Left kidney (tissue), 2 donors: ENCODE results near the gene HIPK4. TPM values are rescaled to one million over a fixed set of nuclear protein-coding genes. Genes with fewer than 3 reads are reported as not detected.
"Not testable (repeated sequence)": the region's sequence is repeated elsewhere in the genome, so short reads cannot be mapped to it uniquely, and the experiment has no call there.

Experiments
- DNase-seq: peaks from one replicate; pipeline ENCODE4 v3.0.0-alpha.2; 2013
- polyA plus RNA-seq: library from polyadenylated mRNA; unstranded; fragments of 120-200 nt; gene quantifications from one replicate; pipeline ENCODE4 v1.2.1, GENCODE V29; 2013; ENCODE audit not compliant: insufficient read length

Gene HIPK4
- polyA plus RNA-seq, 1 donor = 0.20 TPM

GRCh38 chr19:40336601-40336900 lies 53.4 kb downstream of the HIPK4 start:
- DNase-seq = no peak

GRCh38 chr19:40335855-40336600 lies 54.0 kb downstream of the HIPK4 start:
- no peak for DNase-seq

- DNase-seq = no peak
Measured at GRCh38 chr19:40335101-40335500, 54.9 kb downstream of the HIPK4 start.

- DNase-seq = not testable (repeated sequence)
Measured at GRCh38 chr19:40333083-40333482, 56.9 kb downstream of the HIPK4 start.

GRCh38 chr19:40332669-40333068 lies 57.3 kb downstream of the HIPK4 start:
- DNase-seq = no peak

- no peak for DNase-seq
Measured at GRCh38 chr19:40331052-40331451, 58.9 kb downstream of the HIPK4 start.

Other genes starting within 250 kb of the HIPK4 start
- 16.3 TPM for gene MAP3K10, start 198.8 kb downstream of the HIPK4 start, polyA plus RNA-seq
- 0.25 TPM for gene TTC9B, start 171.8 kb downstream of the HIPK4 start, polyA plus RNA-seq
- 1.2 TPM for gene CCNP, start 163.5 kb downstream of the HIPK4 start, polyA plus RNA-seq
- gene AKT2, start 104.8 kb downstream of the HIPK4 start, polyA plus RNA-seq = 191 TPM
- gene C19orf47, start 41.8 kb downstream of the HIPK4 start, polyA plus RNA-seq = 8.4 TPM
- 201 TPM for gene PLD3, start 41.5 kb downstream of the HIPK4 start, polyA plus RNA-seq
- 10.4 TPM for gene PRX, start 23.2 kb upstream of the HIPK4 start, polyA plus RNA-seq
- 5.7 TPM for gene SERTAD1, start 35.8 kb upstream of the HIPK4 start, polyA plus RNA-seq
- 30.6 TPM for gene SERTAD3, start 54.2 kb upstream of the HIPK4 start, polyA plus RNA-seq
- 26.7 TPM for gene BLVRB, start 75.6 kb upstream of the HIPK4 start, polyA plus RNA-seq
- gene SPTBN4, start 76.8 kb upstream of the HIPK4 start, polyA plus RNA-seq = 1.2 TPM
- gene SHKBP1, start 186.7 kb upstream of the HIPK4 start, polyA plus RNA-seq = 48.2 TPM
- gene LTBP4, start 211.2 kb upstream of the HIPK4 start, polyA plus RNA-seq = 187 TPM